Astrocyte (in vitro differentiated cells and primary cell): ENCODE results near the gene PTGES3. TPM values are rescaled to one million over a fixed set of nuclear protein-coding genes. Genes with fewer than 3 reads are reported as not detected.

Source experiments
- DNase-seq: peaks from one replicate; pipeline ENCODE4 v3.0.0-alpha.2; 2010; ENCODE audit warnings: low read depth
- FAIRE-seq: peaks from 2 replicates; lab custom pipeline; 2011; peaks lifted over from hg19 to GRCh38; lab: Jason Lieb, UNC
- H2AFZ ChIP-seq: 2 replicates; pipeline ENCODE4 v1.6.0; 2012; ENCODE audit warnings: low read depth, low read length, inconsistent platforms
- H3K27ac ChIP-seq: 2 replicates; pipeline ENCODE4 v1.5.1; 2011; ENCODE audit warnings: low read depth, low read length, inconsistent platforms
- H3K27me3 ChIP-seq: 2 replicates; pipeline ENCODE4 v1.6.0; 2011; ENCODE audit warnings: low read length, inconsistent platforms; ENCODE audit not compliant: insufficient read depth
- H3K36me3 ChIP-seq: 2 replicates; pipeline ENCODE4 v1.5.1; 2011; ENCODE audit warnings: low read length, inconsistent platforms; ENCODE audit not compliant: insufficient read depth
- H3K4me1 ChIP-seq: 2 replicates; pipeline ENCODE4 v1.5.1; 2011; ENCODE audit warnings: low read length, inconsistent platforms; ENCODE audit not compliant: insufficient read depth
- H3K4me2 ChIP-seq: 2 replicates; pipeline ENCODE4 v1.6.0; 2012; ENCODE audit warnings: low read length, inconsistent platforms
- H3K4me3 ChIP-seq: 2 replicates; pipeline ENCODE4 v1.5.1; 2011; ENCODE audit warnings: low read depth, mild to moderate bottlenecking, low read length, inconsistent platforms; ENCODE audit not compliant: insufficient read depth
- H3K79me2 ChIP-seq: 2 replicates; pipeline ENCODE4 v1.6.0; 2012; ENCODE audit warnings: mild to moderate bottlenecking, low read length, inconsistent platforms; ENCODE audit not compliant: insufficient read depth
- H3K9ac ChIP-seq: 2 replicates; pipeline ENCODE4 v1.6.0; 2012; ENCODE audit warnings: mild to moderate bottlenecking, low read length, inconsistent platforms
- H3K9me3 ChIP-seq: 2 replicates; pipeline ENCODE4 v1.5.1; 2012; ENCODE audit warnings: low read depth, mild to moderate bottlenecking, low read length, inconsistent platforms; ENCODE audit not compliant: insufficient read depth
- H4K20me1 ChIP-seq: 2 replicates; pipeline ENCODE4 v1.6.0; 2012; ENCODE audit warnings: low read length, inconsistent platforms; ENCODE audit not compliant: insufficient read depth
- H3K27ac Mint-ChIP-seq: one replicate; pipeline ENCODE4 v1.8.0; 2021; ENCODE audit warnings: mild to moderate bottlenecking, mixed read lengths; ENCODE audit not compliant: unreplicated experiment
- H3K27me3 Mint-ChIP-seq: one replicate; pipeline ENCODE4 v1.8.0; 2021; ENCODE audit warnings: low read depth, mixed read lengths; ENCODE audit not compliant: unreplicated experiment
- H3K36me3 Mint-ChIP-seq: one replicate; pipeline ENCODE4 v1.8.0; 2021; ENCODE audit warnings: low read depth, mixed read lengths; ENCODE audit not compliant: unreplicated experiment
- H3K4me1 Mint-ChIP-seq: one replicate; pipeline ENCODE4 v1.8.0; 2021; ENCODE audit warnings: low read depth, mixed read lengths; ENCODE audit not compliant: unreplicated experiment
- H3K4me3 Mint-ChIP-seq: one replicate; pipeline ENCODE4 v1.8.0; 2021; ENCODE audit warnings: mild to moderate bottlenecking, moderate library complexity, mixed read lengths; ENCODE audit not compliant: unreplicated experiment
- H3K9me3 Mint-ChIP-seq: one replicate; pipeline ENCODE4 v1.8.0; 2021; ENCODE audit warnings: mild to moderate bottlenecking, mixed read lengths; ENCODE audit not compliant: unreplicated experiment
- CTCF ChIP-seq: IDR thresholded peaks from 2 replicates; pipeline ENCODE4 v1.5.1; 2011; ENCODE audit warnings: low read depth, mild to moderate bottlenecking, inconsistent platforms, low read length, moderate library complexity; ENCODE audit not compliant: insufficient read depth
- EZH2 ChIP-seq: IDR thresholded peaks from 2 replicates; pipeline ENCODE4 v1.6.1; 2012; ENCODE audit warnings: mild to moderate bottlenecking, low read length, inconsistent platforms; ENCODE audit not compliant: insufficient read depth
- total RNA-seq: library from RNA; stranded (reverse); gene quantifications from 2 replicates; pipeline ENCODE4 v1.2.1, GENCODE V29; 2021

The PTGES3 gene
- total RNA-seq, 1 donor from 2014 or later: 226 TPM

DNA sequence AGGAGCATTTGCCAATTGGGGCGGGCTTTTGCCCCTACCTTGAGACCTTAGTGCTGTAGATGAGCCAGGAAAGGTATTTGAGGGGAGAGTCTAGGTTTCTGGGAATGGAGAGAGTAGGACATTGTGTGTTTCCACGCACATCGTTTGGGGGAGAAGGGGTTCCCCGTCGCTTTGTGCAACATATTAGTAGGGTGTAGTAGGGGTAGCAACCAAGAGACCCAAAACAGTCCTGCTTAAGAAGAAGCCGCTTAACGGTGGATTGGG, 694 bp upstream of the PTGES3 start:
- Histone ChIP-seq H2AFZ (peak overlapping the region; percentile 86), H3K4me2 (peak overlapping the region; percentile 84), H3K9me3 (no peaks in the 10 kb centered on the region), H3K27me3 (no peaks in the 10 kb centered on the region), H3K36me3 (peaks cover 2% of the 10 kb centered on the region), H3K79me2 (peaks cover 43% of the 10 kb centered on the region), H3K4me1 (peaks cover 19% of the 10 kb centered on the region), H3K27ac (peak overlapping the region; percentile 93), H3K9ac (peak overlapping the region; percentile 88), H4K20me1 (peaks cover 38% of the 10 kb centered on the region), H3K4me3 (peak overlapping the region; percentile 69)
- DNase-seq (no peak), FAIRE-seq (no peak)
- Mint-ChIP-seq H3K27ac (peak overlapping the region; percentile 96), H3K4me3 (peak overlapping the region; percentile 98), H3K27me3 (no peaks in the 10 kb centered on the region), H3K4me1 (peaks cover 10% of the 10 kb centered on the region), H3K36me3 (peaks cover 3% of the 10 kb centered on the region), H3K9me3 (no peaks in the 10 kb centered on the region)
- TF ChIP-seq CTCF: no peak
- TF ChIP-seq EZH2: no peak

DNA sequence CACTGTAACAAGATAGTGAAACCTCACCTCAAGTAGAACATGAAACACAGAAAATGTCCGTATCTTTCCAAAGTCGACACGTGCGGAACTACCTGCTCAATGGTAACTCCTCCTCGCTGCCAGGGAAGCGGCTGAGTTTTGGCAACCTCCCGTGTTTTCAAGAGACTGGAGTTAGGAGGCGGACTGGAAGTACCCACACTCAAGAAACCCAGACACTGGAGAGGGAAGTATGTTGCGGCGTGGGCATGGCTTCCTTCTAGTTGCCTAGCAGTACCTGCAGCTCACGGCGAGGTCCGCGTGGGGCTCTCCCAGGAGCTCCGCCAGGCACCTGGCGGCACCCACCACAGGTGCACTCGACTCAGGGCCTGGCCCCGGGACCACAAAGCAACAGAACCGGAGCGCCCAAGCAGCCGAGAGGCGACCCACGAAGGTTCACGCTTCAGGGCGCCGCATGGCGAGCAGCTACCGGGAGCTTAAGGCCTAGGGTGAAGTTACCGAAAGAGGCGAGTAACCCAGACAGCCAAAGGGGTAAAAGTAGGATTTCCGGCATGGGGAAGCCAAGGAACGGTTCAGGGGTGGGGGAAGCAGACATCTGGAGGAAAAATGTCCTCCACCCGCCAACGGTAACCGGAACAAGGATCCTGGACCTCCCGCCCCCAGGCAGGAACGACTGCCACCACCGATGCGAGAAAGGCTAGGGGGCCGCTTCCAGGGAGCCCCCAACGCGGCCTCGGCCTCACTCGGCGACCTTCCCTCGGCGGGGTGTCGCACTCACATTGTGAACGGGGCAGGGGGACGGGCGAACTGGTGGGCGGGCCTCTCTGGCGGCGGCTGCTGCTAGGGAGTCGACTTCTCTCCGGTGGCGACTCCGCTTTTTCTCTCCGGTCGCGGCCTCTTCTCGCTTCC, 608 bp downstream of the PTGES3 start:
- TF ChIP-seq EZH2 (no peak), CTCF (no peak)
- peak overlapping the region; percentile 96 for H3K27ac Mint-ChIP-seq
- peak overlapping the region; percentile 89 for H3K4me2 ChIP-seq

More for the DNA sequence above, 608 bp downstream of the PTGES3 start:
- Histone ChIP-seq H3K27me3 (no peaks in the 10 kb centered on the region), H3K36me3 (peaks cover 2% of the 10 kb centered on the region), H2AFZ (peak overlapping the region; percentile 64), H3K9me3 (no peaks in the 10 kb centered on the region), H3K4me3 (peak overlapping the region; percentile 85), H3K4me1 (peaks cover 19% of the 10 kb centered on the region), H4K20me1 (peaks cover 51% of the 10 kb centered on the region), H3K9ac (peak overlapping the region; percentile 99), H3K27ac (peak overlapping the region; percentile 98), H3K79me2 (peaks cover 55% of the 10 kb centered on the region)
- Mint-ChIP-seq H3K36me3 (peaks cover 3% of the 10 kb centered on the region), H3K4me1 (peaks cover 10% of the 10 kb centered on the region), H3K27me3 (no peaks in the 10 kb centered on the region), H3K4me3 (peak overlapping the region; percentile 98), H3K9me3 (no peaks in the 10 kb centered on the region)
- DNase-seq (peak; percentile 31), FAIRE-seq (no peak)
